ENCODE results near the gene TDP1. TPM values are rescaled to one million over a fixed set of nuclear protein-coding genes. Genes with fewer than 3 reads are reported as not detected.
A peak's percentile ranks its signal among the peaks of the same experiment; 100 is the strongest.

The TDP1 gene
- total RNA-seq, 6 donors from 2014 or later = 6.4 to 33.5 (median 13.5) TPM

GRCh38 chr14:89909586-89909985, 46.1 kb upstream of the TDP1 start:
- no peak overlapping the region for H3K4me3 ChIP-seq

GRCh38 chr14:89910691-89911009, 45.1 kb upstream of the TDP1 start:
- Histone ChIP-seq H3K4me3 (no peak overlapping the region), H3K4me1 (peaks cover 0 to 13% (median 5%) of the 10 kb centered on the region in 4 donors), H3K36me3 (no peaks in the 10 kb centered on the region), H3K9me3 (no peaks in the 10 kb centered on the region), H3K27me3 (no peaks in the 10 kb centered on the region), H3K27ac (no peak overlapping the region)
- 50 to 59% methylated on average over 5 of the region's 5 CpGs for WGBS, 2 donors
- ATAC-seq (ENCODE audit: low FRiP score in 2 of 2) (no peak), DNase-seq (no peak)
- TF ChIP-seq POLR2AphosphoS5 (IDR thresholded peaks at IDR 0.05) = no peak
- no peak for TF ChIP-seq CTCF (IDR thresholded peaks at IDR 0.05)
- no peak for TF ChIP-seq EP300 (IDR thresholded peaks at IDR 0.05)
- no peak for TF ChIP-seq POLR2A (IDR thresholded peaks at IDR 0.05)

More at GRCh38 chr14:89909586-89909985, 46.1 kb upstream of the TDP1 start:
- 94 to 98% methylated on average over 9 of the region's 9 CpGs for WGBS, 2 donors
- ATAC-seq (ENCODE audit: low FRiP score in 2 of 2) (no peak), DNase-seq (no peak)
- Histone ChIP-seq H3K9me3 (no peaks in the 10 kb centered on the region), H3K4me1 (peaks cover 0 to 9% (median 4%) of the 10 kb centered on the region in 4 donors), H3K27ac (no peak overlapping the region), H3K27me3 (no peaks in the 10 kb centered on the region), H3K36me3 (no peaks in the 10 kb centered on the region)
- TF ChIP-seq EP300 (IDR thresholded peaks at IDR 0.05) = no peak
- no peak for TF ChIP-seq POLR2A (IDR thresholded peaks at IDR 0.05)
- TF ChIP-seq POLR2AphosphoS5 (IDR thresholded peaks at IDR 0.05) = no peak
- no peak for TF ChIP-seq CTCF (IDR thresholded peaks at IDR 0.05)

- peak in 1 of 2 donors; percentile 63 for ATAC-seq (ENCODE audit: low FRiP score in 2 of 2)
- Histone ChIP-seq H3K4me3 (no peak overlapping the region), H3K27me3 (no peaks in the 10 kb centered on the region), H3K36me3 (no peaks in the 10 kb centered on the region), H3K9me3 (no peaks in the 10 kb centered on the region), H3K4me1 (peaks cover 0 to 13% (median 5%) of the 10 kb centered on the region in 4 donors), H3K27ac (no peak overlapping the region)
- no peak for TF ChIP-seq POLR2AphosphoS5 (IDR thresholded peaks at IDR 0.05)
- no peak for TF ChIP-seq CTCF (IDR thresholded peaks at IDR 0.05)
- no peak for TF ChIP-seq EP300 (IDR thresholded peaks at IDR 0.05)
- no peak for TF ChIP-seq POLR2A (IDR thresholded peaks at IDR 0.05)
- no peak for DNase-seq
- 35 to 46% methylated on average over 9 to 11 of the region's 11 CpGs for WGBS, 2 donors
Observed at GRCh38 chr14:89911010-89911919, 44.5 kb upstream of the TDP1 start.

GRCh38 chr14:89912221-89912620, 43.5 kb upstream of the TDP1 start:
- Histone ChIP-seq H3K27me3 (no peaks in the 10 kb centered on the region), H3K36me3 (no peaks in the 10 kb centered on the region), H3K9me3 (no peaks in the 10 kb centered on the region), H3K27ac (no peak overlapping the region), H3K4me1 (peaks cover 0 to 13% (median 5%) of the 10 kb centered on the region in 4 donors), H3K4me3 (no peak overlapping the region)
- TF ChIP-seq POLR2AphosphoS5 (IDR thresholded peaks at IDR 0.05) = no peak
- TF ChIP-seq POLR2A (IDR thresholded peaks at IDR 0.05) = no peak
- TF ChIP-seq EP300 (IDR thresholded peaks at IDR 0.05) = no peak
- no peak for TF ChIP-seq CTCF (IDR thresholded peaks at IDR 0.05)
- DNase-seq (no peak), ATAC-seq (ENCODE audit: low FRiP score in 2 of 2) (peak in 1 of 2 donors; percentile 2)
- WGBS, 2 donors = 68 to 69% methylated on average over 2 of the region's 2 CpGs
